T-helper 1 cell treated with Interleukin-12 subunit alpha and Interleukin-12 subunit beta and Interleukin-4 antibody, amounts not matched to agents 30 μg/mL and 1 μg/mL, for 36 hours (primary cell): ENCODE data around the gene IMMP1L.

Experiments
- H3K27ac Mint-ChIP-seq: one replicate; pipeline ENCODE4 v1.8.0; 2021; ENCODE audit warnings: mild to moderate bottlenecking, mixed read lengths
- H3K27me3 Mint-ChIP-seq: one replicate; pipeline ENCODE4 v1.8.0; 2021; ENCODE audit warnings: low read depth, mixed read lengths
- H3K36me3 Mint-ChIP-seq: one replicate; pipeline ENCODE4 v1.8.0; 2021; ENCODE audit warnings: low read depth, mixed read lengths
- H3K4me1 Mint-ChIP-seq: one replicate; pipeline ENCODE4 v1.8.0; 2021; ENCODE audit warnings: low read depth, mixed read lengths
- H3K4me3 Mint-ChIP-seq: one replicate; pipeline ENCODE4 v1.8.0; 2021; ENCODE audit warnings: mild to moderate bottlenecking, moderate library complexity, mixed read lengths
- H3K9me3 Mint-ChIP-seq: one replicate; pipeline ENCODE4 v1.8.0; 2021; ENCODE audit warnings: mixed read lengths

IMMP1L gene

GRCh38 chr11:31493235-31493634 is 16.2 kb downstream of the IMMP1L start:
- Mint-ChIP-seq H3K4me1 (peaks cover 6% of the 10 kb centered on the region), H3K27me3 (no peaks in the 10 kb centered on the region), H3K27ac (no peak overlapping the region), H3K36me3 (peaks cover 44% of the 10 kb centered on the region), H3K9me3 (peaks cover 19% of the 10 kb centered on the region), H3K4me3 (no peak overlapping the region)

GRCh38 chr11:31492320-31492913 is 17.0 kb downstream of the IMMP1L start:
- Mint-ChIP-seq H3K4me3 (no peak overlapping the region), H3K9me3 (peaks cover 19% of the 10 kb centered on the region), H3K27me3 (no peaks in the 10 kb centered on the region), H3K4me1 (peaks cover 6% of the 10 kb centered on the region), H3K36me3 (peaks cover 46% of the 10 kb centered on the region), H3K27ac (no peak overlapping the region)

GRCh38 chr11:31487848-31488247 is 21.6 kb downstream of the IMMP1L start:
- Mint-ChIP-seq H3K4me1 (peaks cover 6% of the 10 kb centered on the region), H3K36me3 (peaks cover 18% of the 10 kb centered on the region), H3K27ac (no peak overlapping the region), H3K4me3 (no peak overlapping the region), H3K9me3 (no peaks in the 10 kb centered on the region), H3K27me3 (no peaks in the 10 kb centered on the region)

GRCh38 chr11:31484497-31484896 is 24.9 kb downstream of the IMMP1L start:
- H3K27me3 Mint-ChIP-seq = no peaks in the 10 kb centered on the region
- peaks cover 3% of the 10 kb centered on the region for H3K36me3 Mint-ChIP-seq
- H3K4me3 Mint-ChIP-seq = no peak overlapping the region
- no peaks in the 10 kb centered on the region for H3K4me1 Mint-ChIP-seq
- H3K27ac Mint-ChIP-seq = no peak overlapping the region
- H3K9me3 Mint-ChIP-seq = no peaks in the 10 kb centered on the region

DNA sequence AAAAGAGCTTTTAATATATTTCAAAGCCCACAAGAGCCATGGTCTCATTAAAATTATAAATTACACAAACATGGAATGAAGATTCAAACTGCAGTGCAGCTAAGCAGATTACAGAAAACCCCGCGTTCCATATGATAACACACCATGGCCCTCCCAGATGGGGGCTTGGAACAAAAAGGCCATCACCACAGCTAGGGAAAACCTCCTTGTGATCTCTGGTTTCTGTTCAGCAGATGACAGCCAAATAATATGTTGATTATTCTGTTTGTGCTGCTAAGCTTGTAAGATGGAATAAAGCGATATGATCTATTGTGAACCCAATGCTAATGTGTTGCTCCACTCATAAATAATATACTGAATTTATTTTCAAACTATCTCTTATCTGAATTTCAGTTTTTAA is 28.5 kb downstream of the IMMP1L start:
- Mint-ChIP-seq H3K4me1 (no peaks in the 10 kb centered on the region), H3K27me3 (no peaks in the 10 kb centered on the region), H3K36me3 (no peaks in the 10 kb centered on the region), H3K27ac (no peak overlapping the region), H3K9me3 (no peaks in the 10 kb centered on the region), H3K4me3 (no peak overlapping the region)

- H3K9me3 Mint-ChIP-seq = no peaks in the 10 kb centered on the region
- H3K4me3 Mint-ChIP-seq = no peak overlapping the region
- no peak overlapping the region for H3K27ac Mint-ChIP-seq
- H3K4me1 Mint-ChIP-seq = no peaks in the 10 kb centered on the region
- no peaks in the 10 kb centered on the region for H3K36me3 Mint-ChIP-seq
- H3K27me3 Mint-ChIP-seq = no peaks in the 10 kb centered on the region
Measured at GRCh38 chr11:31479066-31479465, 30.4 kb downstream of the IMMP1L start.

DNA sequence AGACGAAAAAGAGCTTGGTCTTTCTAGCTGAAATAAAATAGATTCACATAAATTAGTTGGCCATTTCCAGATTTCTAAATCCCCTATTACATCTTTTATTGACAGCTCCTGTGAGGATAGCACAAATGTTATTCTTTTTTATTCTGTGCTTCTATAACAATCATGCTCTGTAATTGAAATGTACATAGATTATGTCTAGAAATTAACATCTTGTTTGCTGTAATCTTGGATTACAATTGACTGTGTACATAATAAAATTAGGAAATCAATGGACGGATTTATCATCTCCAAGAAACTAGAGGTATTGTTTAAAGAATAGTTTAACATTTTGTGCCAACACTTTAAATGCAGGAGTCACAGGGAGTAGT is 31.2 kb downstream of the IMMP1L start:
- Mint-ChIP-seq H3K27me3 (no peaks in the 10 kb centered on the region), H3K4me1 (no peaks in the 10 kb centered on the region), H3K9me3 (no peaks in the 10 kb centered on the region), H3K4me3 (no peak overlapping the region), H3K27ac (no peak overlapping the region), H3K36me3 (no peaks in the 10 kb centered on the region)

DNA sequence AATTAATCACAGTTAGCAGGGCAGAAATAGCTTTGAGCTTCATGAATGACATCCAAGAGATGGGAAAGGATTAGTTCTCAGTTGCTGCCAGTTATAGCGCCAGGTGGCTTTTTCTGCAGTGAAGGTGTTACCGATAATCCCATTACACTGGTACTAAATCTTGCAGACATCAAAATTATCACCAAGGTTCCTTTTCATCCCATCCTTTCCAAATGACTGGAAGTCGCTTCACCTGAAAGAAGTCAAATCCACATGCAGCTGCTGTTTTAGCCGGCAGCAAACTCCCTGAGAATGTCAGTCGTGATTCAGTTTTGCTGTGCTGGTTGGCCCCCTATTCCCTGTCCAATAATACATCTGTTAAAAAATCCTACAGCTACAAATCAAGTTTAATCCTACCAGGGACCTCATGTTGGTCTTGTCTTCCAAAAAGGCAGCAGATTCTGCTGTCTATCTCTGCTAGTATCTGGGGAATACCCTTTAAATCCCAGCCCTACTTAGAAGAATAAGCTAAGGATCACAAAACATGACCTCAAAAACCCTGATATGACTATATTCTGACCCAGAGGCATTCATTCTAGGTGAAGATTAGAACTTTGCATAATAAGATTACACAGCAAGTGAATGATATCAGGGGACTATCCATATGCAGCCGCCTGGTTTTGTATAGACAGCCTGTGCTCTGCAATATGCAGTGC is 31.7 kb downstream of the IMMP1L start:
- H3K27ac Mint-ChIP-seq = no peak overlapping the region
- no peaks in the 10 kb centered on the region for H3K4me1 Mint-ChIP-seq
- H3K9me3 Mint-ChIP-seq = no peaks in the 10 kb centered on the region
- no peak overlapping the region for H3K4me3 Mint-ChIP-seq
- no peaks in the 10 kb centered on the region for H3K36me3 Mint-ChIP-seq
- H3K27me3 Mint-ChIP-seq = no peaks in the 10 kb centered on the region

DNA sequence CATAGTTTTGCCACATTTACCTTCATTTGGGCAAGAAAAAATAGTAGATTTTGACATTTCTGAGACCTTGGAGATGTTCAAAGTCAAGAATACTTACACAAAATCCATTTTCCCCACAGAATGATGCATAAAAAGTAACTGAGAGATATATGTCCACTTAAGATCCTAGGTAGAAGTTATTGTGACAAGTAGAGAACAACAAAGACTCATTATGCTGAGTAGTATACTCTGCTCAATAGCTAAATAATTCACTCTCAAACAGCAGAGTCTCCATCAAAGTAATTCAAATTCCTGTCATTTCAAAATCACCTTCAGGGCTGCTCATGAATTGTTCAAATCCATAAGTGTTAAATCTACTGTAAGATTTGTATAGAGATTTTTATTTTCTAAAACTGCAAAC is 35.3 kb downstream of the IMMP1L start:
- Mint-ChIP-seq H3K4me3 (no peak overlapping the region), H3K36me3 (peaks cover 2% of the 10 kb centered on the region), H3K27me3 (no peaks in the 10 kb centered on the region), H3K27ac (no peak overlapping the region), H3K4me1 (no peaks in the 10 kb centered on the region), H3K9me3 (no peaks in the 10 kb centered on the region)

DNA sequence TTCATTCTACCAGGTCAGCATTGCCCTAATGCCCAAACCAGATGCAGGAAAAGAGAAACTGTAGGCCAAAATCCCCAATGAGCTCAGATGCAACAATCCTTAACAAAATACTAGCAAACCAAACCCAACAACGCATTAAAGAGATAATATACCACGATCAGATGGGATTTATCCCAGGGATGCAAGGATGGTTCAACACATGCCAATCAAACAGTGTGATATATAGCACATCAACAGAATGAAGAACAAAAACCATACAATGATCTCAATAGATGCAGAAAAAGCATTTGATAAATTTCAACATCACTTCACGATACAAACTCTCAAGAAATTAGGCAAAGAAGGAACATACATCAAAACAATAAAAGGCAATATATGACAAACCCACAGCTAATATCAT is 45.0 kb downstream of the IMMP1L start:
- Mint-ChIP-seq H3K9me3 (peaks cover 23% of the 10 kb centered on the region), H3K27ac (no peak overlapping the region), H3K36me3 (peaks cover 22% of the 10 kb centered on the region), H3K4me3 (no peak overlapping the region), H3K4me1 (no peaks in the 10 kb centered on the region), H3K27me3 (no peaks in the 10 kb centered on the region)

DNA sequence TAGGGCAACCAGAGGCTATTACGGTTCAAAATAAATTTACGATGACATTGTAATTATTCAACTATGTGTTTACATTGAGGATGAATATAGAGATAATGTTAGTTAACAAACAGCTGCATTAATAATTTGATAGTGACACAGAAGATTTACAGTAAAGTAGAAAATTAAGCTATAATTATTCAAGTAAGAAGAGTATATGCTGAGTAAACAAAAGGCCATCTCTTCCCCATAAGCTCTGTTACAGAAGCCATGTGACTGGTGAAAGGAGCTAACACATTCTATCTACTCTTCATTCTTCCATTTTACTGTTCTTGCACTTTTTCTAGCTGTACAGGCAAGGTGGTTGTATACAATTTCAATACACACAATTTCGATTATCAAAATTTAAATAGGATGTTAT is 54.2 kb downstream of the IMMP1L start:
- Mint-ChIP-seq H3K4me3 (no peak overlapping the region), H3K4me1 (no peaks in the 10 kb centered on the region), H3K27me3 (no peaks in the 10 kb centered on the region), H3K9me3 (no peaks in the 10 kb centered on the region), H3K27ac (no peak overlapping the region), H3K36me3 (peaks cover 20% of the 10 kb centered on the region)

DNA sequence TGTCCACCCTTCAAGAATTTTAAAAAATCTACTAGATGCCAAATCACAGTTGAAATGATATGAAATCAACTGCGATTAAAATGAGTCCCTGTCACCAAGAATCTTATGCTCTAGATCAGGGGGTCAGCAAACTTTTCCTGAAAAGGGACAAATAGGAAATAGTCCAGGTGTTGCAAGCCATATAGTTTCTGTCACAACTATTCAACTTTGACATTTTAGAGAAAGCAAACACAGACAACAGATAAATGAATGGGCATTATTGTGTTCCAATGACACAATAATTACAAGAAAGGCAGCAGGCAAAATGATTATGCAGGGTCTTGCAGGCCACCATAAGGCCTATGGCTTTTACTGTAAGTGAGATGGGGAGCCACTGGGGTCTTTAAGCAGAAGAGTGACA is 58.6 kb downstream of the IMMP1L start:
- no peak overlapping the region for H3K27ac Mint-ChIP-seq
- no peaks in the 10 kb centered on the region for H3K9me3 Mint-ChIP-seq
- H3K4me1 Mint-ChIP-seq = no peaks in the 10 kb centered on the region
- no peak overlapping the region for H3K4me3 Mint-ChIP-seq
- peaks cover 26% of the 10 kb centered on the region for H3K36me3 Mint-ChIP-seq
- H3K27me3 Mint-ChIP-seq = no peaks in the 10 kb centered on the region

GRCh38 chr11:31449040-31449439 is 60.4 kb downstream of the IMMP1L start:
- no peaks in the 10 kb centered on the region for H3K27me3 Mint-ChIP-seq
- H3K4me1 Mint-ChIP-seq = no peaks in the 10 kb centered on the region
- peaks cover 26% of the 10 kb centered on the region for H3K36me3 Mint-ChIP-seq
- no peaks in the 10 kb centered on the region for H3K9me3 Mint-ChIP-seq
- H3K4me3 Mint-ChIP-seq = no peak overlapping the region
- no peak overlapping the region for H3K27ac Mint-ChIP-seq

GRCh38 chr11:31445621-31446020 is 63.8 kb downstream of the IMMP1L start:
- Mint-ChIP-seq H3K36me3 (peaks cover 13% of the 10 kb centered on the region), H3K9me3 (no peaks in the 10 kb centered on the region), H3K4me1 (peaks cover 1% of the 10 kb centered on the region), H3K27ac (no peak overlapping the region), H3K27me3 (no peaks in the 10 kb centered on the region), H3K4me3 (no peak overlapping the region)

GRCh38 chr11:31443802-31444201 is 65.6 kb downstream of the IMMP1L start:
- Mint-ChIP-seq H3K9me3 (no peaks in the 10 kb centered on the region), H3K4me1 (peaks cover 1% of the 10 kb centered on the region), H3K36me3 (peaks cover 10% of the 10 kb centered on the region), H3K4me3 (no peak overlapping the region), H3K27me3 (no peaks in the 10 kb centered on the region), H3K27ac (no peak overlapping the region)
